GM12878 (cell line): ENCODE measurements around the gene SETD5. TPM values are rescaled to one million over a fixed set of nuclear protein-coding genes. Genes with fewer than 3 reads are reported as not detected.

Experiments
- ATF7 ChIP-seq: fragments of 450-650 bp; IDR thresholded peaks from 2 replicates; pipeline ENCODE4 v1.6.1; 2016; ENCODE audit warnings: low read depth, mild to moderate bottlenecking
- BHLHE40 ChIP-seq, 2 experiments: fragments of 450-650 bp in 1 of 2; IDR thresholded peaks; 2 replicates each; pipeline ENCODE4 v1.6.1; 2011 to 2017; ENCODE audit warnings: low read depth in 2 of 2, borderline replicate concordance in 1 of 2, improper control_type of control experiment in 1 of 2, low read length in 1 of 2, mild to moderate bottlenecking in 1 of 2
- CEBPB ChIP-seq, 2 experiments: fragments of 150-350 bp in 1 of 2; IDR thresholded peaks; 2 replicates each; pipeline ENCODE4 v1.6.1; 2012 to 2014; ENCODE audit warnings: low read depth in 2 of 2, low read length in 2 of 2, borderline replicate concordance in 1 of 2, inconsistent platforms in 1 of 2
- GATAD2B ChIP-seq: fragments of 450-650 bp; conservative IDR thresholded peaks from 2 replicates; pipeline ENCODE4 v1.6.1; 2017; ENCODE audit warnings: low read depth, mild to moderate bottlenecking, moderate library complexity
- IKZF1 ChIP-seq: fragments of 450-650 bp; conservative IDR thresholded peaks from 2 replicates; pipeline ENCODE4 v1.6.1; 2017; ENCODE audit warnings: antibody characterized with exemption, mild to moderate bottlenecking
- KAT2A ChIP-seq: conservative IDR thresholded peaks from 2 replicates; pipeline ENCODE4 v1.6.1; 2011; ENCODE audit warnings: low read depth, low read length; ENCODE audit not compliant: control insufficient read depth
- LARP7 ChIP-seq: fragments of 450-650 bp; IDR thresholded peaks from 2 replicates; pipeline ENCODE4 v1.6.1; 2017; ENCODE audit warnings: mild to moderate bottlenecking
- MEF2A ChIP-seq: IDR thresholded peaks from 2 replicates; pipeline ENCODE4 v1.6.1; 2011; ENCODE audit warnings: low read depth, mild to moderate bottlenecking, low read length, moderate library complexity; ENCODE audit not compliant: insufficient read depth
- MXI1 ChIP-seq: fragments of 150-350 bp; IDR thresholded peaks from 2 replicates; pipeline ENCODE4 v1.6.1; 2011; ENCODE audit warnings: low read depth, mild to moderate bottlenecking, inconsistent platforms, low read length, improper control_type of control experiment
- POLR2A ChIP-seq: IDR thresholded peaks from 2 replicates; pipeline ENCODE4 v1.6.1; 2011; ENCODE audit warnings: low read depth, mild to moderate bottlenecking, low read length
- POLR2AphosphoS2 ChIP-seq: IDR thresholded peaks from 2 replicates; pipeline ENCODE4 v1.6.1; 2011; ENCODE audit warnings: low read depth, mild to moderate bottlenecking, low read length, improper control_type of control experiment, moderate library complexity
- RBBP5 ChIP-seq: fragments of 200-600 bp; sonication (generic); conservative IDR thresholded peaks from 2 replicates; pipeline ENCODE4 v1.6.1; 2016
- ZSCAN29 ChIP-seq: fragments of 450-650 bp; IDR thresholded peaks from 2 replicates; pipeline ENCODE4 v1.6.1; 2017; ENCODE audit warnings: mild to moderate bottlenecking, moderate library complexity
- polyA plus RNA-seq, 11 experiments: library from polyadenylated mRNA; depleted of rRNA in 4 of 11; unstranded in 6 of 11; stranded (reverse) in 5 of 11; fragments of >200 nt; fragmentation: Nextera tagmentation in 4 of 11; fragmentation: Illumina TruSeq in 1 of 11; extraction: Ambion mirVana in 4 of 11; extraction: Trizol in 1 of 11; gene quantifications; 1 replicate in 1 of 11; 2 replicates in 10 of 11; pipeline versions ENCODE4 v1.2.1 to v1.2.3, GENCODE V29; 2011 to 2016; ENCODE audit warnings: inconsistent platforms in 2 of 11, missing spikeins in 2 of 11, low read depth in 1 of 11
- total RNA-seq, 4 experiments: library from RNA; depleted of rRNA in 3 of 4; stranded (reverse); fragments of >200 nt in 3 of 4; fragmentation: Illumina TruSeq in 1 of 4; extraction: Trizol in 1 of 4; gene quantifications; 2 replicates each; pipeline versions ENCODE4 v1.2.1 to v1.2.3, GENCODE V29; 2013 to 2021
- TF ChIP-seq, protein P1 (sequence below): IDR thresholded peaks from 2 replicates; pipeline ENCODE4 v1.6.1; 2011; ENCODE audit warnings: low read depth, mild to moderate bottlenecking, low read length, moderate library complexity, borderline replicate concordance; ENCODE audit errors: extremely low read depth
- TF ChIP-seq, protein P2 (sequence below), 3 experiments: IDR thresholded peaks in 2 of 3; conservative IDR thresholded peaks in 1 of 3; 2 replicates each; pipeline ENCODE4 v1.5.1; 2011; ENCODE audit warnings: low read depth in 3 of 3, low read length in 3 of 3, mild to moderate bottlenecking in 3 of 3, control low read depth in 2 of 3, moderate library complexity in 2 of 3, inconsistent platforms in 1 of 3, mixed read lengths in 1 of 3; ENCODE audit not compliant: control insufficient read depth in 2 of 3, insufficient read depth in 1 of 3; ENCODE audit errors: extremely low read depth in 1 of 3
- TF ChIP-seq, protein P3 (sequence below): IDR thresholded peaks from 2 replicates; pipeline ENCODE4 v1.6.1; 2011; ENCODE audit warnings: borderline replicate concordance, low read depth, mild to moderate bottlenecking, moderate library complexity, mixed read lengths, low read length; ENCODE audit not compliant: insufficient read depth; ENCODE audit errors: extremely low read length
- TF ChIP-seq, protein P4 (sequence below): fragments of 450-650 bp; formaldehyde crosslinking; IDR thresholded peaks from 2 replicates; pipeline ENCODE4 v1.5.0; 2022; ENCODE audit warnings: mild to moderate bottlenecking, missing genetic modification characterization
- TF ChIP-seq, protein P5 (sequence below): fragments of 450-650 bp; IDR thresholded peaks from 2 replicates; pipeline ENCODE4 v1.6.1; 2016; ENCODE audit warnings: mild to moderate bottlenecking, moderate library complexity, borderline replicate concordance

Gene SETD5
- total and polyA plus RNA-seq, 10 of the 15 experiments (the other 5 are each of a cell fraction or from before 2014, with no cell fraction given), result 8.2 to 94.0 (median 55.4) TPM

DNA sequence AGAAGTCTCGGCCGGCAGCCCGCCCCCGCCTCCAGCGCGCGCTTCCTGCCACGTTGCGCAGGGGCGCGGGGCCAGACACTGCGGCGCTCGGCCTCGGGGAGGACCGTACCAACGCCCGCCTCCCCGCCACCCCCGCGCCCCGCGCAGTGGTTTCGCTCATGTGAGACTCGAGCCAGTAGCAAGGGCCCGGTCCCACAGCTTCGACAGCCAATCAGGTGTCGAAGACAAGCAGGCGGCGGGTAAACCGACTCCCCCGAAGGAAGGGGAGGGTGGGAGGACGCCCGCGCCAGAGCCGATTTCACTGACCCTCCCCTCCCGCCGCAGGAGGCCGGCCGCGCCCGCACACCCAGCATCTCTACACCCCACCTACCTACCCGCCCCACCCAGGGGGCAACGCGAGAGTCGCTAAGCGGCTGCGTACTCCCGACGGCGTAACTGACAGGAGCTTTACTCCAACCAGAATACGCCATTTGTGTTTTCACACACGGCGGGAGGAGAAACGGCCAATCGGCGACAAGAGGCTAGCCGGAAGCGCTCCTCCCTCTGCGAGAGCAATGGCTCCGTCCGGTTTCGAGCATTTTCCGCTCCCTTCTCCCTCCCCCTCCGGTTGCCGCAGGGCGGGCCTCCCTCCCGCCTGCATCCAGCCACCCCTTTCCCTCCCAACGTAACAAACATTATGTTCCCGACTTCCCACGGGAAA is 633 bp upstream of the SETD5 start (continued):
- TF ChIP-seq, protein P1, sequence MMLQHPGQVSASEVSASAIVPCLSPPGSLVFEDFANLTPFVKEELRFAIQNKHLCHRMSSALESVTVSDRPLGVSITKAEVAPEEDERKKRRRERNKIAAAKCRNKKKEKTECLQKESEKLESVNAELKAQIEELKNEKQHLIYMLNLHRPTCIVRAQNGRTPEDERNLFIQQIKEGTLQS, result no peak
- TF ChIP-seq BHLHE40 (IDR thresholded peaks at IDR 0.05; ENCODE audit: borderline replicate concordance in 1 of 2, low read depth in 2 of 2, low read length in 1 of 2), result peak; percentile 93 to 96
- peak; percentile 93 for TF ChIP-seq POLR2A
- peak; percentile 84 for TF ChIP-seq POLR2AphosphoS2
- TF ChIP-seq, protein P2, sequence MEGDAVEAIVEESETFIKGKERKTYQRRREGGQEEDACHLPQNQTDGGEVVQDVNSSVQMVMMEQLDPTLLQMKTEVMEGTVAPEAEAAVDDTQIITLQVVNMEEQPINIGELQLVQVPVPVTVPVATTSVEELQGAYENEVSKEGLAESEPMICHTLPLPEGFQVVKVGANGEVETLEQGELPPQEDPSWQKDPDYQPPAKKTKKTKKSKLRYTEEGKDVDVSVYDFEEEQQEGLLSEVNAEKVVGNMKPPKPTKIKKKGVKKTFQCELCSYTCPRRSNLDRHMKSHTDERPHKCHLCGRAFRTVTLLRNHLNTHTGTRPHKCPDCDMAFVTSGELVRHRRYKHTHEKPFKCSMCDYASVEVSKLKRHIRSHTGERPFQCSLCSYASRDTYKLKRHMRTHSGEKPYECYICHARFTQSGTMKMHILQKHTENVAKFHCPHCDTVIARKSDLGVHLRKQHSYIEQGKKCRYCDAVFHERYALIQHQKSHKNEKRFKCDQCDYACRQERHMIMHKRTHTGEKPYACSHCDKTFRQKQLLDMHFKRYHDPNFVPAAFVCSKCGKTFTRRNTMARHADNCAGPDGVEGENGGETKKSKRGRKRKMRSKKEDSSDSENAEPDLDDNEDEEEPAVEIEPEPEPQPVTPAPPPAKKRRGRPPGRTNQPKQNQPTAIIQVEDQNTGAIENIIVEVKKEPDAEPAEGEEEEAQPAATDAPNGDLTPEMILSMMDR (IDR thresholded peaks at IDR 0.05 in 2 of 3, conservative IDR thresholded peaks at IDR 0.05 in 1 of 3; ENCODE audit: control insufficient read depth in 2 of 3, extremely low read depth in 1 of 3, insufficient read depth in 1 of 3, low read depth in 3 of 3, low read length in 3 of 3), result no peak
- no peak for TF ChIP-seq LARP7
- TF ChIP-seq, protein P3, sequence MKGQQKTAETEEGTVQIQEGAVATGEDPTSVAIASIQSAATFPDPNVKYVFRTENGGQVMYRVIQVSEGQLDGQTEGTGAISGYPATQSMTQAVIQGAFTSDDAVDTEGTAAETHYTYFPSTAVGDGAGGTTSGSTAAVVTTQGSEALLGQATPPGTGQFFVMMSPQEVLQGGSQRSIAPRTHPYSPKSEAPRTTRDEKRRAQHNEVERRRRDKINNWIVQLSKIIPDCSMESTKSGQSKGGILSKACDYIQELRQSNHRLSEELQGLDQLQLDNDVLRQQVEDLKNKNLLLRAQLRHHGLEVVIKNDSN, result no peak
- peak; percentile 42; the same call in 1 of the 2 replicates for TF ChIP-seq GATAD2B
- no peak; the same call in 1 of the 2 replicates for TF ChIP-seq MEF2A
- TF ChIP-seq KAT2A, result no peak
- peak; percentile 54 for TF ChIP-seq IKZF1
- no peak; the same call in 1 of the 2 replicates for TF ChIP-seq MXI1
- peak; percentile 95 for TF ChIP-seq ATF7
- TF ChIP-seq, protein P4, sequence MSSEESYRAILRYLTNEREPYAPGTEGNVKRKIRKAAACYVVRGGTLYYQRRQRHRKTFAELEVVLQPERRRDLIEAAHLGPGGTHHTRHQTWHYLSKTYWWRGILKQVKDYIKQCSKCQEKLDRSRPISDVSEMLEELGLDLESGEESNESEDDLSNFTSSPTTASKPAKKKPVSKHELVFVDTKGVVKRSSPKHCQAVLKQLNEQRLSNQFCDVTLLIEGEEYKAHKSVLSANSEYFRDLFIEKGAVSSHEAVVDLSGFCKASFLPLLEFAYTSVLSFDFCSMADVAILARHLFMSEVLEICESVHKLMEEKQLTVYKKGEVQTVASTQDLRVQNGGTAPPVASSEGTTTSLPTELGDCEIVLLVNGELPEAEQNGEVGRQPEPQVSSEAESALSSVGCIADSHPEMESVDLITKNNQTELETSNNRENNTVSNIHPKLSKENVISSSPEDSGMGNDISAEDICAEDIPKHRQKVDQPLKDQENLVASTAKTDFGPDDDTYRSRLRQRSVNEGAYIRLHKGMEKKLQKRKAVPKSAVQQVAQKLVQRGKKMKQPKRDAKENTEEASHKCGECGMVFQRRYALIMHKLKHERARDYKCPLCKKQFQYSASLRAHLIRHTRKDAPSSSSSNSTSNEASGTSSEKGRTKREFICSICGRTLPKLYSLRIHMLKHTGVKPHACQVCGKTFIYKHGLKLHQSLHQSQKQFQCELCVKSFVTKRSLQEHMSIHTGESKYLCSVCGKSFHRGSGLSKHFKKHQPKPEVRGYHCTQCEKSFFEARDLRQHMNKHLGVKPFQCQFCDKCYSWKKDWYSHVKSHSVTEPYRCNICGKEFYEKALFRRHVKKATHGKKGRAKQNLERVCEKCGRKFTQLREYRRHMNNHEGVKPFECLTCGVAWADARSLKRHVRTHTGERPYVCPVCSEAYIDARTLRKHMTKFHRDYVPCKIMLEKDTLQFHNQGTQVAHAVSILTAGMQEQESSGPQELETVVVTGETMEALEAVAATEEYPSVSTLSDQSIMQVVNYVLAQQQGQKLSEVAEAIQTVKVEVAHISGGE (CRISPR knock-in tag), result 0 out of 2 replicates have a peak, but pooled peaks have one; percentile 38
- no peak for TF ChIP-seq RBBP5
- TF ChIP-seq, protein P5, sequence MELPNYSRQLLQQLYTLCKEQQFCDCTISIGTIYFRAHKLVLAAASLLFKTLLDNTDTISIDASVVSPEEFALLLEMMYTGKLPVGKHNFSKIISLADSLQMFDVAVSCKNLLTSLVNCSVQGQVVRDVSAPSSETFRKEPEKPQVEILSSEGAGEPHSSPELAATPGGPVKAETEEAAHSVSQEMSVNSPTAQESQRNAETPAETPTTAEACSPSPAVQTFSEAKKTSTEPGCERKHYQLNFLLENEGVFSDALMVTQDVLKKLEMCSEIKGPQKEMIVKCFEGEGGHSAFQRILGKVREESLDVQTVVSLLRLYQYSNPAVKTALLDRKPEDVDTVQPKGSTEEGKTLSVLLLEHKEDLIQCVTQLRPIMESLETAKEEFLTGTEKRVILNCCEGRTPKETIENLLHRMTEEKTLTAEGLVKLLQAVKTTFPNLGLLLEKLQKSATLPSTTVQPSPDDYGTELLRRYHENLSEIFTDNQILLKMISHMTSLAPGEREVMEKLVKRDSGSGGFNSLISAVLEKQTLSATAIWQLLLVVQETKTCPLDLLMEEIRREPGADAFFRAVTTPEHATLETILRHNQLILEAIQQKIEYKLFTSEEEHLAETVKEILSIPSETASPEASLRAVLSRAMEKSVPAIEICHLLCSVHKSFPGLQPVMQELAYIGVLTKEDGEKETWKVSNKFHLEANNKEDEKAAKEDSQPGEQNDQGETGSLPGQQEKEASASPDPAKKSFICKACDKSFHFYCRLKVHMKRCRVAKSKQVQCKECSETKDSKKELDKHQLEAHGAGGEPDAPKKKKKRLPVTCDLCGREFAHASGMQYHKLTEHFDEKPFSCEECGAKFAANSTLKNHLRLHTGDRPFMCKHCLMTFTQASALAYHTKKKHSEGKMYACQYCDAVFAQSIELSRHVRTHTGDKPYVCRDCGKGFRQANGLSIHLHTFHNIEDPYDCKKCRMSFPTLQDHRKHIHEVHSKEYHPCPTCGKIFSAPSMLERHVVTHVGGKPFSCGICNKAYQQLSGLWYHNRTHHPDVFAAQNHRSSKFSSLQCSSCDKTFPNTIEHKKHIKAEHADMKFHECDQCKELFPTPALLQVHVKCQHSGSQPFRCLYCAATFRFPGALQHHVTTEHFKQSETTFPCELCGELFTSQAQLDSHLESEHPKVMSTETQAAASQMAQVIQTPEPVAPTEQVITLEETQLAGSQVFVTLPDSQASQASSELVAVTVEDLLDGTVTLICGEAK, result peak; percentile 90
- TF ChIP-seq ZSCAN29, result no peak
- TF ChIP-seq CEBPB (IDR thresholded peaks at IDR 0.05; ENCODE audit: borderline replicate concordance in 1 of 2, low read depth in 2 of 2, low read length in 2 of 2), result no peak
